Endothelial cell of umbilical vein (primary cell): Measurements from ENCODE around the gene CYP1A2. TPM values are rescaled to one million over a fixed set of nuclear protein-coding genes. Genes with fewer than 3 reads are reported as not detected.
A peak's percentile ranks its signal among the peaks of the same experiment; 100 is the strongest.

ENCODE experiments used
- BruUV-seq: library from RNA; stranded (reverse); fragments of 400-500 nt; replicated peaks from 2 replicates; lab custom pipeline; 2021; lab: Mats Ljungman, UMichigan
- CTCF ChIA-PET: fragments of 300-600, 350-600 bp; sonication (Branson Sonifier 250); formaldehyde crosslinking; loops from one replicate; lab custom pipeline; 2021; ENCODE audit warnings: antibody characterized with exemption, inconsistent platforms; lab: Charles Lee
- POLR2A ChIA-PET: fragments of 300-600, 350-600 bp; sonication (Branson Sonifier 250); formaldehyde crosslinking; loops from one replicate; lab custom pipeline; 2021; ENCODE audit warnings: antibody characterized with exemption, inconsistent platforms; lab: Charles Lee
- DNase-seq: peaks from one replicate; pipeline ENCODE4 v3.0.0-alpha.2; 2011; ENCODE audit warnings: low read depth, low spot score
- FAIRE-seq: peaks from 2 replicates; lab custom pipeline; 2011; peaks lifted over from hg19 to GRCh38; lab: Jason Lieb, UNC
- H2AFZ ChIP-seq: 2 replicates; pipeline ENCODE4 v1.6.0; 2012; ENCODE audit warnings: low read depth, low read length, control low read depth, inconsistent platforms
- H3K27ac ChIP-seq: 2 replicates; pipeline ENCODE4 v1.5.1; 2011; ENCODE audit warnings: low read depth, mild to moderate bottlenecking, control low read depth, low read length, moderate library complexity; ENCODE audit not compliant: insufficient read depth
- H3K27me3 ChIP-seq, 2 experiments: 2 replicates each; pipeline versions ENCODE4 v1.6.0 to v1.6.1; 2011; ENCODE audit warnings: low read length in 2 of 2, mixed read lengths in 1 of 2; ENCODE audit not compliant: control insufficient read depth in 2 of 2, insufficient read depth in 2 of 2
- H3K36me3 ChIP-seq, 2 experiments: 2 replicates in 1 of 2; 3 replicates in 1 of 2; pipeline ENCODE4 v1.5.1; 2011; ENCODE audit warnings: low read length in 2 of 2, mild to moderate bottlenecking in 1 of 2, moderate library complexity in 1 of 2; ENCODE audit not compliant: control insufficient read depth in 2 of 2, insufficient read depth in 2 of 2; ENCODE audit errors: extremely low read depth in 1 of 2
- H3K4me1 ChIP-seq: 3 replicates; pipeline ENCODE4 v1.5.1; 2011; ENCODE audit warnings: mild to moderate bottlenecking, low read length; ENCODE audit not compliant: control insufficient read depth, insufficient read depth; ENCODE audit errors: extremely low read depth
- H3K4me2 ChIP-seq: 2 replicates; pipeline ENCODE4 v1.6.1; 2011; ENCODE audit warnings: low read length, control low read depth, mixed read lengths; ENCODE audit not compliant: insufficient read depth
- H3K4me3 ChIP-seq, 3 experiments: fragments of 200-600 bp in 1 of 3; sonication (generic), shearing (Covaris generic) in 1 of 3; replicated peaks in 1 of 3; 2 replicates each; pipeline ENCODE4 v1.5.1; 2011 to 2016; ENCODE audit warnings: control low read depth in 3 of 3, low read length in 3 of 3, mild to moderate bottlenecking in 2 of 3, inconsistent platforms in 1 of 3, low read depth in 1 of 3, moderate library complexity in 1 of 3; ENCODE audit not compliant: insufficient read depth in 1 of 3
- H3K79me2 ChIP-seq: 2 replicates; pipeline ENCODE4 v1.6.0; 2012; ENCODE audit warnings: low read length, inconsistent platforms; ENCODE audit not compliant: control insufficient read depth, insufficient read depth
- H3K9ac ChIP-seq: replicated peaks from 2 replicates; pipeline ENCODE3; 2011; ENCODE audit warnings: low read length, control low read depth; ENCODE audit not compliant: insufficient read depth; ENCODE audit errors: extremely low read depth
- H3K9me1 ChIP-seq: replicated peaks from 3 replicates; pipeline ENCODE4 v1.6.0; 2011; ENCODE audit warnings: mild to moderate bottlenecking, low read length; ENCODE audit not compliant: control insufficient read depth, insufficient read depth; ENCODE audit errors: extremely low read depth
- H3K9me3 ChIP-seq: replicated peaks from 2 replicates; pipeline ENCODE4 v1.5.1; 2012; ENCODE audit warnings: low read length, inconsistent platforms; ENCODE audit not compliant: control insufficient read depth, insufficient read depth
- H4K20me1 ChIP-seq: replicated peaks from 2 replicates; pipeline ENCODE3; 2011; ENCODE audit warnings: mild to moderate bottlenecking, low read length; ENCODE audit not compliant: control insufficient read depth, insufficient read depth; ENCODE audit errors: extremely low read depth
- CTCF ChIP-seq, 2 donors: IDR thresholded peaks; 1 replicate in 1 of 2; 2 replicates in 1 of 2; pipeline ENCODE4 v1.5.1; 2011; ENCODE audit warnings: low read length in 2 of 2, mild to moderate bottlenecking in 2 of 2, moderate library complexity in 2 of 2, control low read depth in 1 of 2, inconsistent platforms in 1 of 2, low read depth in 1 of 2; ENCODE audit not compliant: insufficient read depth in 1 of 2; ENCODE audit errors: extremely low read depth in 1 of 2
- MAX ChIP-seq: IDR thresholded peaks from 2 replicates; pipeline ENCODE4 v1.6.1; 2011; ENCODE audit not compliant: insufficient read depth, insufficient read length
- dilution Hi-C: fragments of 300-500 bp; cut with MboI; formaldehyde crosslinking; loops from one replicate; pipeline ENCODE4 v1.15.0; 2019; ENCODE audit warnings: low sequenced_read_pairs; ENCODE audit not compliant: extremely low pct_ligation_motif_present
- intact Hi-C: fragments of 100-400 bp; cut with micrococcal nuclease; formaldehyde crosslinking; loops from one replicate; pipeline ENCODE4 v1.10.0; 2022
- polyA plus RNA-seq, 4 experiments: library from polyadenylated mRNA; depleted of rRNA in 3 of 4; stranded (reverse) in 3 of 4; unstranded in 1 of 4; fragments of >200 nt; gene quantifications; 2 replicates each; pipeline versions ENCODE4 v1.2.1 to v1.2.3, GENCODE V29; 2011 to 2012; ENCODE audit warnings: missing spikeins in 1 of 4
- total RNA-seq: library from RNA; stranded (reverse); gene quantifications from 2 replicates; pipeline ENCODE4 v1.2.3, GENCODE V29; 2021

CYP1A2 gene
- total and polyA plus RNA-seq, 2 donors (not counting 3 experiments of a cell fraction or from before 2014, with no cell fraction given): not detected

- Histone ChIP-seq H3K27ac (no peak overlapping the region), H3K4me2 (no peak overlapping the region), H3K4me1 (peaks cover 6% of the 10 kb centered on the region), H2AFZ (no peak overlapping the region), H3K9me3 (no peaks in the 10 kb centered on the region), H3K9me1 (no peaks in the 10 kb centered on the region), H3K79me2 (peaks cover 78% of the 10 kb centered on the region), H3K36me3 (peaks cover 0 to 7% of the 10 kb centered on the region in 2 experiments), H3K4me3 (no peak overlapping the region), H3K9ac (no peak overlapping the region), H4K20me1 (no peaks in the 10 kb centered on the region), H3K27me3 (no peaks in the 10 kb centered on the region)
- FAIRE-seq: no peak
- no TSS peak for BruUV-seq
- DNase-seq: no peak
- ChIA-PET CTCF (interaction anchor here (0.8 to 6.5 kb wide), 9 partner anchors 9 to 159 kb away, joined by 3 to 69 read pairs (median 9); partner anchors contain the start of genes CSK and LMAN1L), POLR2A (no interaction called here)
- dilution Hi-C loops: no loop called here
- intact Hi-C loops: no loop called here
- TF ChIP-seq MAX (no peak), CTCF (IDR thresholded peaks at IDR 0.05; ENCODE audit: extremely low read depth in 1 of 2, insufficient read depth in 1 of 2, low read depth in 1 of 2, low read length in 2 of 2) (peak in 1 of 2 donors; percentile 12)
Measured at GRCh38 chr15:74793135-74794028, 44.7 kb downstream of the CYP1A2 start.
